Adrenal gland (tissue), 5 donors: ENCODE measurements around the gene TRIO.

Experiments used
- CTCF ChIP-seq, 6 experiments: fragments of 450-650 bp in 4 of 6; fragments of 200-600 bp in 2 of 6; sonication (generic) in 1 of 6; IDR thresholded peaks; 1 replicate in 5 of 6; 2 replicates in 1 of 6; pipeline versions ENCODE4 v1.5.1 to v1.8.0; 2016 to 2021; ENCODE audit warnings: antibody characterized with exemption in 6 of 6, mild to moderate bottlenecking in 2 of 6, moderate library complexity in 1 of 6
- POLR2A ChIP-seq, 2 donors: fragments of 450-650 bp; IDR thresholded peaks; one replicate each; pipeline ENCODE4 v1.6.1; 2017; ENCODE audit warnings: antibody characterized with exemption in 2 of 2, mild to moderate bottlenecking in 2 of 2, moderate library complexity in 1 of 2
- donor health status: DM: no; HTN: no; CAD: no.

GRCh38 chr5:14407051-14407450 is 263.9 kb downstream of the TRIO start:
- TF ChIP-seq CTCF (IDR thresholded peaks at IDR 0.05) (no peak), POLR2A (IDR thresholded peaks at IDR 0.05) (no peak)
